WTC11 (cell line): ENCODE data around the gene GARS1. TPM values are rescaled to one million over a fixed set of nuclear protein-coding genes. Genes with fewer than 3 reads are reported as not detected.

Experiments
- ATAC-seq: fragments of 200-7000 bp; cut with Tn5 transposase; 2 replicates; pipeline ENCODE4 v1.10.0; 2021; ENCODE audit warnings: mild to moderate bottlenecking, moderate library complexity
- CTCF ChIA-PET: fragments of 300-600 bp; sonication (Branson Sonifier 250); formaldehyde crosslinking; loops from one replicate; lab custom pipeline; 2021; ENCODE audit warnings: antibody characterized with exemption; lab: Charles Lee
- POLR2A ChIA-PET: fragments of 350-600 bp; sonication (Branson Sonifier 250); formaldehyde crosslinking; loops from one replicate; lab custom pipeline; 2021; ENCODE audit warnings: antibody characterized with exemption; lab: Charles Lee
- DNase-seq: peaks from one replicate; pipeline ENCODE4 v3.0.0; 2021; ENCODE audit warnings: low spot score
- H3K27ac Mint-ChIP-seq: 2 replicates; pipeline ENCODE4 v1.8.0; 2021; ENCODE audit warnings: mixed read lengths
- H3K27me3 Mint-ChIP-seq: 2 replicates; pipeline ENCODE4 v1.8.0; 2021; ENCODE audit warnings: low read depth, mild to moderate bottlenecking, moderate library complexity, mixed read lengths
- H3K36me3 Mint-ChIP-seq: 2 replicates; pipeline ENCODE4 v1.8.0; 2021; ENCODE audit warnings: mixed read lengths
- H3K4me1 Mint-ChIP-seq: 2 replicates; pipeline ENCODE4 v1.8.0; 2022; ENCODE audit warnings: mixed read lengths
- H3K4me3 Mint-ChIP-seq: 2 replicates; pipeline ENCODE4 v1.8.0; 2021; ENCODE audit warnings: mild to moderate bottlenecking, moderate library complexity, mixed read lengths
- H3K9me3 Mint-ChIP-seq: 2 replicates; pipeline ENCODE4 v1.8.0; 2021; ENCODE audit warnings: mixed read lengths
- ATF6 ChIP-seq: sonication (generic); formaldehyde crosslinking; IDR thresholded peaks from 2 replicates; pipeline ENCODE4 v1.8.1; 2023; ENCODE audit warnings: mild to moderate bottlenecking, missing genetic modification reagents
- FOXK1 ChIP-seq: sonication (generic); formaldehyde crosslinking; IDR thresholded peaks from 2 replicates; pipeline ENCODE4 v1.8.0; 2022; ENCODE audit warnings: mild to moderate bottlenecking, moderate library complexity, missing genetic modification reagents
- FOXP4 ChIP-seq: sonication (generic); formaldehyde crosslinking; IDR thresholded peaks from 2 replicates; pipeline ENCODE4 v1.8.0; 2022; ENCODE audit warnings: mild to moderate bottlenecking, missing genetic modification reagents
- HMGA2 ChIP-seq: fragments of 250-450 bp; sonication (Bioruptor Pico); IDR thresholded peaks from 2 replicates; pipeline ENCODE4 v1.4.0; 2021; ENCODE audit warnings: mild to moderate bottlenecking, moderate library complexity
- NFYB ChIP-seq: sonication (generic); formaldehyde crosslinking; conservative IDR thresholded peaks from 2 replicates; pipeline ENCODE4 v1.8.0; 2022; ENCODE audit warnings: low read depth, missing genetic modification reagents
- PRDM15 ChIP-seq: sonication (generic); formaldehyde crosslinking; IDR thresholded peaks from 2 replicates; pipeline ENCODE4 v1.8.0; 2022; ENCODE audit warnings: missing genetic modification reagents
- SOX15 ChIP-seq: fragments of 250-450 bp; sonication (Bioruptor Pico); IDR thresholded peaks from 2 replicates; pipeline ENCODE4 v1.9.0; 2021; ENCODE audit warnings: mild to moderate bottlenecking
- STAT6 ChIP-seq: sonication (generic); formaldehyde crosslinking; conservative IDR thresholded peaks from 2 replicates; pipeline ENCODE4 v1.8.1; 2023; ENCODE audit warnings: mild to moderate bottlenecking, low read depth, missing genetic modification reagents, moderate library complexity
- ZBTB43 ChIP-seq: sonication (generic); formaldehyde crosslinking; IDR thresholded peaks from 2 replicates; pipeline ENCODE4 v1.8.1; 2023; ENCODE audit warnings: mild to moderate bottlenecking, missing genetic modification reagents
- ZMAT4 ChIP-seq: fragments of 250-450 bp; sonication (Bioruptor Pico); IDR thresholded peaks from 2 replicates; pipeline ENCODE4 v1.9.0; 2021; ENCODE audit warnings: mild to moderate bottlenecking
- ZNF138 ChIP-seq: sonication (generic); formaldehyde crosslinking; conservative IDR thresholded peaks from 2 replicates; pipeline ENCODE4 v1.8.1; 2022; ENCODE audit warnings: mild to moderate bottlenecking, moderate library complexity, missing genetic modification reagents
- ZNF671 ChIP-seq: fragments of 250-450 bp; sonication (Bioruptor Pico); IDR thresholded peaks from 2 replicates; pipeline ENCODE4 v1.8.0; 2021; ENCODE audit warnings: mild to moderate bottlenecking
- ZSCAN18 ChIP-seq: fragments of 250-450 bp; sonication (Bioruptor Pico); IDR thresholded peaks from 2 replicates; pipeline ENCODE4 v2.1.2; 2022; ENCODE audit warnings: mild to moderate bottlenecking, moderate library complexity
- total RNA-seq: library from RNA; stranded (reverse); gene quantifications from 3 replicates; pipeline ENCODE4 v1.2.3, GENCODE V29; 2021

GARS1 gene
- total RNA-seq, 1 experiment from 2014 or later = 236 TPM

- POLR2A ChIA-PET = no interaction called here
- TF ChIP-seq FOXP4 (CRISPR knock-in tag) (no peak), SOX15 (CRISPR knock-in tag) (no peak), NFYB (no peak), ZMAT4 (no peak), ZNF138 (no peak), PRDM15 (CRISPR knock-in tag) (no peak), ZNF671 (CRISPR knock-in tag) (no peak), ZBTB43 (CRISPR knock-in tag) (no peak), ZSCAN18 (CRISPR knock-in tag) (no peak), STAT6 (no peak), FOXK1 (no peak), ATF6 (CRISPR knock-in tag) (no peak), HMGA2 (no peak)
- no peak overlapping the region for H3K4me3 Mint-ChIP-seq
- H3K4me1 Mint-ChIP-seq = peaks cover 29% of the 10 kb centered on the region
- H3K27ac Mint-ChIP-seq = peak overlapping the region; percentile 20; the same call in 1 of the 2 replicates
- H3K9me3 Mint-ChIP-seq = peaks cover 7% of the 10 kb centered on the region
- CTCF ChIA-PET = interaction anchor here (5.6 kb wide), 1 partner anchor 14 kb away, joined by 74 read pairs; no protein-coding TSS in a partner anchor
- DNase-seq (no peak), ATAC-seq (no peak)
- H3K27me3 Mint-ChIP-seq = peaks cover 5% of the 10 kb centered on the region
- H3K36me3 Mint-ChIP-seq = no peaks in the 10 kb centered on the region
Measured at GRCh38 chr7:30549931-30550493, 44.7 kb upstream of the GARS1 start.
